Measurements from ENCODE around the gene ABCC3.
A peak's percentile ranks its signal among the peaks of the same experiment; 100 is the strongest.
"Not testable (repeated sequence)": the region's sequence is repeated elsewhere in the genome, so short reads cannot be mapped to it uniquely, and the experiment has no call there.

The ABCC3 gene

GRCh38 chr17:50712641-50713040, 78.0 kb downstream of the ABCC3 start:
- no peak for DNase-seq

DNA sequence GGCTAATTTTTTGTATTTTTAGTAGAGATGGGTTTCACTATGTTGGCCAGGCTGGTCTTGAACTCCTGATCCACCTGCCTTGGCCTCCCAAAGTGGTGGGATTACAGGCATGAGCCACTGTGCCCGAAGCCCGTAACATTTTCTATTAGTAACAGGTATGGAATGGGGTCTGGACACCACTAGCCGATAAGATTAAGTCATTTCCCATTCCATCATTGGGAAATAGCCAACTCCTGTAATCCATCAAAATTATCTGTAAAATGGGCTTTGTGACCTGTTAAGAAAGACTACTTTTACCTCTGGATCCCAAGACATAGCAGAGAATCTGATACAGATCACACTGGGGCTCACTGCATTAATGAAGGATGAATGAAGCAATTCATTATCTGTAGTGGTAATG, 80.8 kb downstream of the ABCC3 start:
- DNase-seq, result no peak

DNA sequence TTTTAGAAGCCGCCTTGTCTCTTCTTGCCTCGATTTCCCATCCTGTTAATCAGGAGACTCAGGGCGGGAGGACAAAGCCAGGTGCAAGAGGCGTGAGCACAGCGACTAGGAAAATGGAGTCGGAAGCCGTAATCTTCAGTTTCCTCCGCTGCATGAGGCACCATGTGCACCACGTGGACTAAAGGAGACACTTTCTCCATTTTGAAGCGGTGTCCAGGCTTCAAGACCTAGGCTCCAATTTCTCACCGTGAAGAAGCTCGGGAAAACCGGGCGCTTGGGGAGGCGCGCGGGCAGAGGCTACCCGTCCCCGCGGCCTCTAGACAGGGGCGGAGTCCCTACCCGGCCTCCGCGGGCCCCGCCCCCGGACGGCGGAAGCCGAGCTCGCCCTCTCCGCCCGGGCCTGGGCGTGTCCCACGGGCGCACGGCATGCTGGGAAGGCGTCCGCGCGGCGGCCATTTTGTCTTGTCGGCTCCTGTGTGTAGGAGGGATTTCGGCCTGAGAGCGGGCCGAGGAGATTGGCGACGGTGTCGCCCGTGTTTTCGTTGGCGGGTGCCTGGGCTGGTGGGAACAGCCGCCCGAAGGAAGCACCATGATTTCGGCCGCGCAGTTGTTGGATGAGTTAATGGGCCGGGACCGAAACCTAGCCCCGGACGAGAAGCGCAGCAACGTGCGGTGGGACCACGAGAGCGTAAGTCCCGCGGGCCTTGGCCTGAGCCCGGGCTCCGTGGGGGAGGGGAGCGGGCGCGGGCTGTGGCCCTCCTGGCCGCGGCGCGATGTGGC, 84.7 kb downstream of the ABCC3 start, which contains the start of gene LUC7L3:
LUC7L3 (plus strand) TSS at position 460 of the 780 bp plus-strand sequence; CDS start at position 590, 130 bp downstream.
- DNase-seq, result peak; percentile 92

GRCh38 chr17:50719924-50720794, 85.5 kb downstream of the ABCC3 start:
- DNase-seq, result no peak

- DNase-seq, result no peak
These were observed 86.7 kb downstream of the ABCC3 start for GRCh38 chr17:50721194-50722010.

GRCh38 chr17:50722746-50723145, 88.1 kb downstream of the ABCC3 start:
- no peak for DNase-seq

DNA sequence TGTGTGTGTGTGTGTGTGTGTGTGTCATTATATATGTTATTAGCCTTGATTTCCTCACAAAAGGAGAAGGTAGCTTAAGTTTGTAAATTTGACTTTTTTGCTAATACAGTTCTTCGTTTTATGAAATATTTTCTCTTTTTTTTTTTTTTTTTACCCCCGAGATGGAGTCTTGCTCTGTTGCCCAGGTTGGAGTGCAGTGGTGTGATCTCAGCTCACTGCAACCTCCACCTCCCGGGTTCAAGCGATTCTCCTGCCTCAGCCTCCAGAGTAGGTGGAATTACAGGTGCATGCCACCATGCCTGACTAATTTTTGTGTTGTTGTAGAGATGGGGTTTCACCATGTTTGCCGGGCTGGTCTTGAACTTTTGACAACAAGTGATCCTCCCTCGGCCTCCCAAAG, 89.9 kb downstream of the ABCC3 start:
- not testable (repeated sequence) for DNase-seq

- DNase-seq, result no peak
These were observed 91.3 kb downstream of the ABCC3 start for GRCh38 chr17:50725769-50726655.

DNA sequence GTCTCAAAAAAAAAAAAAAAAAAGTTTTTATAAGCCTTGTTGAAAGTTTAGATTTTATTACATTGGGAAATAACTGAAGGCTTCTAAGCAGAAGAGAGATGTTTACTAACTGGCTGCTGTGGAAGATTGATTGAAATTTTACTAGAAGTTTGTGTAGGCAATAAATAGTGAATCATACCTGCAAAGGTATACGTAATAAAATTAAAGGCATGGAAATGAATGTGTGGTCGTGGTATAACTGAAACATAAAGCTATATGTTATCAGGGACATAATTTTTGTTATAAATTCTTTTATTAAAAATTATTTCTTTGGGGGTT, 93.4 kb downstream of the ABCC3 start:
- no peak for DNase-seq

DNA sequence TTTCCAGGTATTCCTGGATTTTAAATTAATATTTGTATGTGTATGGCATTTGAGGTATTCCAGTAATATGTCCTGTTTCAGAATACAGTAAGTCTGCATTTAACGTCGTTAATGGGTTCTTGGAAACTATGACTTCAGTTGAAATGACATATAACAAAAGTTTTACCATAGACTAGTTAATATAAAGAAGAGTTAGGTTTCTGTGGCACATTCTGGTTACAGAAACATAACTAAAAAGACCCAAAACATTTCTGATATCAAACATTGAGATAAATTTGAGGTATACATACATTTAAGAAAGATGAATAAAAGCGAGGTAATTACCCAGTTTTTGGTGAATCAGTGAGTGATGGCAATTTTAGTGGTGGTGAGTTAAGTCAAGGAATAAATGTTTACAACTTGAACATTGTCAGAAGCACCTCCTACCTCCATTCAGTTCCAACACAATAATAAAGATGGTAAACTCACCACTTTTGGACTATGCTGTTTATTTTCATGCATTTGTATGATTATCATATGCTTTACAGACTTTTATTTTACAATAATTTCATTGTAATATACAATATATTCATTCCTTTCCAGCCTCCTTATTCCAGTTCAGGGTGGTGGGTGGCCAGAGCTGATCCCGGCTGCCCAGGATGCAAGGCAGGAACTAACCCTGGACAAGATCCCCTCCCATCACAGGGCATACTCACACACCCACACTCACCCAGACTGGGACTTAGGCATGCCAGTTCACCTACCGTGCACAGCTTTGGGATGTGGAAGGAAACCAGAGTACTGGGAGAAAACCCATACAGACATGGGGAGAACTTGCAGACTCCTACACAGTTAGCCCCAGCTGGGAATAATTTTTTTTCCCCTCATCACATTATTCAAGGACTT, 94.4 kb downstream of the ABCC3 start:
- DNase-seq, result no peak

DNA sequence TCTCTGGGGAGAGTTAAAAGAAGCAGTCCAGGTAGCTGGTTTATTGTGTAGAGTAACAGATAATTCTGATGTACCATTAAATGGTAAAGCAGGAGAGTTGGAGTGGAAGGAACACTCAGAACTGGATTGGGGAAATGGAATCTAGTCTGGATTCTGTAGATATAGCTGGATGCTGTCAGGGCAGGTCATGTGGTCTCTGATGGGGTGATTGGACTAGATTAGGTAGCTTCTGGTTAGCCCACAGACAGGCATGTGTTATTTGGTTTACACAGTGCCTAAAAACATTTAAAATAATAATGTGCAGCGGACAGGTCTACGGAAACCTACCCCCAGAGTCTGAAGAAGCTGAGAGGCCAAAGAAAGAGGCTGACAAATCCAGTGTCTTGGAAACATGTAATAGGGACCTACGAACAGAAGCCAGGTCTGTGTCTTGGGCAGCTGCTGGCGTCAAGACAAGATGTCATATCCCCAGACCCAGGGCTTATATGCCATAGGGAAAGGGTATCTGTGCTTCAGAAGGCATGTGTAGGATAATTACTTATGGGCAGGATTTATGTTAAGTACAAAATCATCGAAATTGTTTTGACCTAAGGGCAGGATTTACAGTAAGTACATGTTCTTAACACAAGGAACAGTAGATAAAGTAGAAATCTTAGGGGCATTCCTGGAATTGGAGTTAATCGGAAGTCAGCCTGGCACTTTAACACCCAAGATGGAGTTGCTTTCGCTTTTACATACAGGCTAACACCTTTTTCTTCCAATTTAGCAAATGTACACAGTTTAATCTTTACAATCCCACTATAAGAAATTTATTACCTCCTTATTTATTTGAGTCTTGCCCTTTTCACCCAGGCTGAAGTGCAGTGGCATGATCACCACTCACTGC, 97.1 kb downstream of the ABCC3 start:
- no peak for DNase-seq

DNA sequence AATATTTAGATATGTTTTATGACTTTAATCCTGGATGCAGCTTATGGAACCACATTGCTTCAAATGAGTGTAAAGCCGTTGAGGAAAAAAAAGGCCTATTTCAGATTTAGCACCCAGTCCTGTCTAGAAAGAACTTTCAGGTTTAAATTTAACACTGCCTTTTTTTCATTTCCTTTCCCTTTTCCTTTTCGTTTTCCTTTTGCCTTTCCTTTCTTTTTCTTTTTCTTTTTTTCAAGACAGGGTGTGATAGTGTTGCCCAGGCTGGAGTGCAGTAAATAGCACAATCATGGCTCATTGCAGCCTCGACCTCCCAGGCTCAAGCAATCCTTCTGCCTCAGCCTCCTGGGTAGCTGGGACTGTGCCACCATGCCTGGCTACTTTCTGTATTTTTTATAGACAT, 100.6 kb downstream of the ABCC3 start:
- DNase-seq, result no peak

GRCh38 chr17:50737118-50737698, 102.5 kb downstream of the ABCC3 start:
- no peak for DNase-seq

GRCh38 chr17:50739098-50739497, 104.4 kb downstream of the ABCC3 start:
- no peak for DNase-seq

All from NCI-H187 (cell line).